ENCODE measurements around the gene C1orf210.
A peak's percentile ranks its signal among the peaks of the same experiment; 100 is the strongest.

Gene C1orf210

GRCh38 chr1:43246466-43247213 is 38.7 kb downstream of the C1orf210 start:
- no peak for DNase-seq

GRCh38 chr1:43243299-43243698 is 42.1 kb downstream of the C1orf210 start:
- DNase-seq: no peak

- DNase-seq: no peak
Observed at GRCh38 chr1:43241413-43241836, 44.0 kb downstream of the C1orf210 start.

- DNase-seq: no peak
Observed at GRCh38 chr1:43239484-43239883, 45.9 kb downstream of the C1orf210 start.

- no peak for DNase-seq
Observed at GRCh38 chr1:43238991-43239469, 46.4 kb downstream of the C1orf210 start.

- peak; percentile 5 to 49 for DNase-seq
Observed at GRCh38 chr1:43238085-43238484, 47.3 kb downstream of the C1orf210 start.

- DNase-seq: no peak
Observed at GRCh38 chr1:43237121-43237520, 48.3 kb downstream of the C1orf210 start.

GRCh38 chr1:43235451-43236121 is 49.8 kb downstream of the C1orf210 start:
- no peak for DNase-seq

GRCh38 chr1:43235040-43235439 is 50.3 kb downstream of the C1orf210 start:
- DNase-seq: no peak

- no peak for DNase-seq
Observed at GRCh38 chr1:43234267-43234666, 51.1 kb downstream of the C1orf210 start.

GRCh38 chr1:43233631-43234030 is 51.8 kb downstream of the C1orf210 start:
- no peak for DNase-seq

GRCh38 chr1:43232482-43232881 is 52.9 kb downstream of the C1orf210 start:
- DNase-seq: no peak

- no peak for DNase-seq
Observed at GRCh38 chr1:43232074-43232473, 53.3 kb downstream of the C1orf210 start.

Measured in NCI-H524 (cell line).